CD14-positive monocyte (primary cell): ENCODE measurements around the gene GRIK4. TPM values are rescaled to one million over a fixed set of nuclear protein-coding genes. Genes with fewer than 3 reads are reported as not detected.

Experiments
- DNase-seq, 3 donors: peaks; one replicate each; pipeline ENCODE4 v3.0.0-alpha.2; 2011 to 2022
- H2AFZ ChIP-seq: 2 replicates; pipeline ENCODE4 v1.6.0; 2012; ENCODE audit warnings: mild to moderate bottlenecking, low read depth, low read length, inconsistent platforms; ENCODE audit not compliant: insufficient read depth, poor library complexity, severe bottlenecking
- H3K27ac ChIP-seq, 2 donors: 1 replicate in 1 of 2; 2 replicates in 1 of 2; pipeline ENCODE4 v1.5.1; 2012 to 2013; ENCODE audit warnings: low read length in 2 of 2, control low read depth in 1 of 2, inconsistent platforms in 1 of 2, low read depth in 1 of 2, mild to moderate bottlenecking in 1 of 2
- H3K27me3 ChIP-seq, 2 donors: one replicate each; pipeline versions ENCODE4 v1.6.0 to v1.6.1; 2011 to 2013; ENCODE audit warnings: low read length in 2 of 2; ENCODE audit not compliant: control insufficient read depth in 2 of 2, insufficient read depth in 2 of 2
- H3K36me3 ChIP-seq, 2 donors: replicated peaks in 1 of 2; 1 replicate in 1 of 2; 2 replicates in 1 of 2; pipeline versions ENCODE4 v1.5.1 to v1.6.1; 2012 to 2013; ENCODE audit warnings: low read length in 2 of 2, control low read depth in 1 of 2, inconsistent platforms in 1 of 2, mild to moderate bottlenecking in 1 of 2; ENCODE audit not compliant: insufficient read depth in 2 of 2, control insufficient read depth in 1 of 2
- H3K4me1 ChIP-seq, 2 donors: 1 replicate in 1 of 2; 2 replicates in 1 of 2; pipeline versions ENCODE4 v1.5.1 to v1.6.1; 2012 to 2013; ENCODE audit warnings: low read length in 2 of 2, control low read depth in 1 of 2, inconsistent platforms in 1 of 2, mild to moderate bottlenecking in 1 of 2, moderate library complexity in 1 of 2; ENCODE audit not compliant: insufficient read depth in 2 of 2, control insufficient read depth in 1 of 2
- H3K4me2 ChIP-seq: replicated peaks from 2 replicates; pipeline ENCODE3; 2012; ENCODE audit warnings: low read length, moderate library complexity, mild to moderate bottlenecking; ENCODE audit not compliant: poor library complexity, severe bottlenecking; ENCODE audit errors: extremely low read depth
- H3K4me3 ChIP-seq, 3 experiments: fragments of 200-600 bp in 1 of 3; sonication (generic) in 1 of 3; replicated peaks in 1 of 3; 1 replicate in 2 of 3; 2 replicates in 1 of 3; pipeline ENCODE4 v1.5.1; 2011 to 2013; ENCODE audit warnings: low read length in 3 of 3, mild to moderate bottlenecking in 3 of 3, control low read depth in 2 of 3, low read depth in 2 of 3, inconsistent platforms in 1 of 3, moderate library complexity in 1 of 3
- H3K79me2 ChIP-seq: 2 replicates; pipeline ENCODE4 v1.6.0; 2012; ENCODE audit warnings: mild to moderate bottlenecking, control low read depth, inconsistent platforms, low read length, moderate library complexity; ENCODE audit not compliant: insufficient read depth
- H3K9ac ChIP-seq: 2 replicates; pipeline ENCODE4 v1.6.0; 2017; ENCODE audit warnings: low read length, mild to moderate bottlenecking; ENCODE audit not compliant: insufficient read depth, poor library complexity, severe bottlenecking
- H3K9me3 ChIP-seq, 2 donors: replicated peaks in 1 of 2; 1 replicate in 1 of 2; 2 replicates in 1 of 2; pipeline versions ENCODE4 v1.5.1 to v1.6.1; 2012 to 2013; ENCODE audit warnings: low read length in 2 of 2, control low read depth in 1 of 2; ENCODE audit not compliant: control insufficient read depth in 1 of 2, insufficient read depth in 1 of 2
- H4K20me1 ChIP-seq: 2 replicates; pipeline ENCODE4 v1.6.0; 2012; ENCODE audit warnings: mild to moderate bottlenecking, low read length, control low read depth, moderate library complexity; ENCODE audit not compliant: insufficient read depth
- H3K27ac Mint-ChIP-seq, 7 donors: one replicate each; pipeline ENCODE4 v1.8.0; 2020; ENCODE audit warnings: mild to moderate bottlenecking in 7 of 7, mixed read lengths in 7 of 7, moderate library complexity in 6 of 7, inconsistent platforms in 2 of 7
- H3K27me3 Mint-ChIP-seq, 3 donors: one replicate each; pipeline ENCODE4 v1.8.0; 2021 to 2022; ENCODE audit warnings: low read depth in 3 of 3, mild to moderate bottlenecking in 3 of 3, mixed read lengths in 3 of 3, moderate library complexity in 3 of 3, inconsistent platforms in 1 of 3
- H3K36me3 Mint-ChIP-seq, 2 donors: one replicate each; pipeline ENCODE4 v1.8.0; 2020; ENCODE audit warnings: mixed read lengths in 2 of 2, inconsistent platforms in 1 of 2, mild to moderate bottlenecking in 1 of 2
- H3K4me1 Mint-ChIP-seq: one replicate; pipeline ENCODE4 v1.8.0; 2020; ENCODE audit warnings: mild to moderate bottlenecking, mixed read lengths
- H3K4me3 Mint-ChIP-seq, 2 donors: one replicate each; pipeline ENCODE4 v1.8.0; 2020; ENCODE audit warnings: mild to moderate bottlenecking in 2 of 2, mixed read lengths in 2 of 2, moderate library complexity in 1 of 2
- H3K9me3 Mint-ChIP-seq, 7 donors: one replicate each; pipeline ENCODE4 v1.8.0; 2020 to 2022; ENCODE audit warnings: mixed read lengths in 7 of 7, mild to moderate bottlenecking in 6 of 7, moderate library complexity in 6 of 7, inconsistent platforms in 2 of 7
- WGBS: methylation state at CpG from one replicate; pipeline ENCODE4 v1.1.5; 2013; ENCODE audit warnings: missing lambda C conversion rate; ENCODE audit not compliant: insufficient coverage; 5-methylcytosine and 5-hydroxymethylcytosine counted together
- intact Hi-C, 2 donors: fragments of 100-400 bp; cut with micrococcal nuclease; formaldehyde crosslinking; loops; one replicate each; pipeline versions ENCODE4 v1.15.0 to v1.15.1; 2023
- polyA plus RNA-seq, 3 donors: library from polyadenylated mRNA; depleted of rRNA in 1 of 3; unstranded in 2 of 3; stranded (reverse) in 1 of 3; fragments of 300-500 nt in 2 of 3; fragments of >200 nt in 1 of 3; fragmentation: Illumina TruSeq in 2 of 3; gene quantifications; 1 replicate in 2 of 3; 2 replicates in 1 of 3; pipeline ENCODE4 v1.2.3, GENCODE V29; 2012 to 2021
- TF ChIP-seq, protein P1 (sequence below): fragments of 200-600 bp; IDR thresholded peaks from one replicate; pipeline ENCODE4 v1.8.0; 2022; ENCODE audit warnings: antibody characterized with exemption, mild to moderate bottlenecking

GRIK4 gene
- polyA plus RNA-seq, 3 donors: not detected

DNA sequence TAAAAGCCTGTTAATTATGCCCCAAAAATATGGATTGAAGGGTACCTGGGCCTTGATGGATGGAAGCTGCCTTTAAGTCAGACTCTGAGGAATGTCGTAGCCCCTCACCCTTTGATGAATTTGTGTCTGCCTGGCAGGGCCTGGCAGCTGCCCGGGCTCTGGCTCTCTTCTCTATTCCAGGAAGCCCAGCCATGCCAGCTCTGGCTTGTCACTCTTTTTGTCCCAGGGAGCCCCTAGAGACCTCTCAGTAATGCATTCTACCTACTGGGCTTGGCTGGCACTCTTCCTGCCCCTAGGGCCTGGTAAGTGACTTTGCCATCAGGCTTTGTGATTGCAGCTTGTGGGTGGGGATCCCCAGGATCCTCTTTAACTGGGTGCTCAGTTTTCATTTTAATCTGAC lies 103.8 kb downstream of the GRIK4 start:
- Mint-ChIP-seq H3K4me1 (no peaks in the 10 kb centered on the region), H3K27me3 (peaks cover 2 to 8% (median 3%) of the 10 kb centered on the region in 3 donors), H3K4me3 (no peak overlapping the region), H3K9me3 (peaks cover 0 to 11% (median 9%) of the 10 kb centered on the region in 7 donors), H3K27ac (no peak overlapping the region), H3K36me3 (no peaks in the 10 kb centered on the region)
- Histone ChIP-seq H2AFZ (no peak overlapping the region), H4K20me1 (no peaks in the 10 kb centered on the region), H3K27me3 (no peaks in the 10 kb centered on the region), H3K9ac (no peak overlapping the region), H3K4me3 (no peak overlapping the region), H3K9me3 (peaks cover 0 to 10% of the 10 kb centered on the region in 2 donors), H3K4me1 (no peaks in the 10 kb centered on the region), H3K27ac (no peak overlapping the region), H3K79me2 (no peaks in the 10 kb centered on the region), H3K36me3 (no peaks in the 10 kb centered on the region), H3K4me2 (no peak overlapping the region)
- DNase-seq: no peak
- intact Hi-C loops: no loop called here
- WGBS: 100% methylated on average over 2 of the region's 2 CpGs
- TF ChIP-seq, protein P1, sequence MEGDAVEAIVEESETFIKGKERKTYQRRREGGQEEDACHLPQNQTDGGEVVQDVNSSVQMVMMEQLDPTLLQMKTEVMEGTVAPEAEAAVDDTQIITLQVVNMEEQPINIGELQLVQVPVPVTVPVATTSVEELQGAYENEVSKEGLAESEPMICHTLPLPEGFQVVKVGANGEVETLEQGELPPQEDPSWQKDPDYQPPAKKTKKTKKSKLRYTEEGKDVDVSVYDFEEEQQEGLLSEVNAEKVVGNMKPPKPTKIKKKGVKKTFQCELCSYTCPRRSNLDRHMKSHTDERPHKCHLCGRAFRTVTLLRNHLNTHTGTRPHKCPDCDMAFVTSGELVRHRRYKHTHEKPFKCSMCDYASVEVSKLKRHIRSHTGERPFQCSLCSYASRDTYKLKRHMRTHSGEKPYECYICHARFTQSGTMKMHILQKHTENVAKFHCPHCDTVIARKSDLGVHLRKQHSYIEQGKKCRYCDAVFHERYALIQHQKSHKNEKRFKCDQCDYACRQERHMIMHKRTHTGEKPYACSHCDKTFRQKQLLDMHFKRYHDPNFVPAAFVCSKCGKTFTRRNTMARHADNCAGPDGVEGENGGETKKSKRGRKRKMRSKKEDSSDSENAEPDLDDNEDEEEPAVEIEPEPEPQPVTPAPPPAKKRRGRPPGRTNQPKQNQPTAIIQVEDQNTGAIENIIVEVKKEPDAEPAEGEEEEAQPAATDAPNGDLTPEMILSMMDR: no peak

DNA sequence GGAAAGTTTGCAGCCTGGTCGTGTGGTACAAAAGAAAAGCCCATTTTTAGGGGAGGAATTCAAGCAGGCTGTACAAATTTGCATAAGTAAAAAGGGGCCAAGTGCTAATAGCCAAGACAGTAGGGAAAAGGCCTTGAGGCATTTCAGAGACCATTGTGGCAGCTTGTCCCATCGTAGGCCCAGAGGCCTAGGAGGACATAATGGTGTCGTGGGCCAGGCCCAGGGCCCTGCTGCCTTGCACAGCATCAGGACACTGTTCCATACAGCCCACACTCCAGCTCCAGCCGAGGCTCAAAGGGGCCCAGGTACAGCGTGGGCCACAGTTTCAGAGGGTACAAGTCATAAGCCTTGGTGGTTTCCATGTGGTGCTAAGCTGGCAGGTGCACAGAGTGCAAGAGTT lies 106.9 kb downstream of the GRIK4 start:
- intact Hi-C loops: no loop called here

More for the DNA sequence above, 106.9 kb downstream of the GRIK4 start:
- DNase-seq: no peak
- Mint-ChIP-seq H3K4me3 (no peak overlapping the region), H3K4me1 (peaks cover 7% of the 10 kb centered on the region), H3K9me3 (peaks cover 0 to 11% (median 9%) of the 10 kb centered on the region in 7 donors), H3K27me3 (peaks cover 0 to 7% (median 0%) of the 10 kb centered on the region in 3 donors), H3K27ac (no peak overlapping the region), H3K36me3 (no peaks in the 10 kb centered on the region)
- Histone ChIP-seq H3K4me3 (no peak overlapping the region), H3K36me3 (no peaks in the 10 kb centered on the region), H3K27me3 (no peaks in the 10 kb centered on the region), H3K4me2 (no peak overlapping the region), H4K20me1 (no peaks in the 10 kb centered on the region), H3K27ac (no peak overlapping the region), H3K79me2 (no peaks in the 10 kb centered on the region), H3K4me1 (no peaks in the 10 kb centered on the region), H3K9me3 (peaks cover 0 to 10% of the 10 kb centered on the region in 2 donors), H3K9ac (no peak overlapping the region), H2AFZ (no peak overlapping the region)
- TF ChIP-seq, protein P1: no peak
- 75% methylated on average over 2 of the region's 5 CpGs for WGBS
